GM12878 (cell line): ENCODE measurements around the gene ELL2. TPM values are rescaled to one million over a fixed set of nuclear protein-coding genes. Genes with fewer than 3 reads are reported as not detected.

Experiments used
- ATAC-seq: fragments of 200-7000 bp; cut with Tn5 transposase; 3 replicates; pipeline ENCODE4 v1.9.1; 2020; ENCODE audit warnings: mild to moderate bottlenecking, moderate library complexity
- BruUV-seq: library from RNA; stranded (reverse); fragments of 400-500 nt; replicated peaks from 2 replicates; lab custom pipeline; 2021; lab: Mats Ljungman, UMichigan
- CTCF ChIA-PET: fragments of 300-600 bp; sonication (Branson Sonifier 250); formaldehyde crosslinking; extraction: SDS; loops from one replicate; lab custom pipeline; 2021; ENCODE audit warnings: inconsistent platforms; lab: Yijun Ruan, JAX
- POLR2A ChIA-PET: fragments of 350-600 bp; formaldehyde crosslinking; extraction: SDS; loops from one replicate; lab custom pipeline; 2021; ENCODE audit warnings: inconsistent platforms; lab: Charles Lee
- RAD21 ChIA-PET: fragments of 300-600 bp; sonication (Branson Sonifier 250); formaldehyde crosslinking; loops from one replicate; lab custom pipeline; 2023; ENCODE audit warnings: antibody characterized with exemption; ENCODE audit not compliant: unreplicated experiment; lab: Charles Lee
- SMC1A ChIA-PET: fragments of 300-600 bp; sonication (Branson Sonifier 250); formaldehyde crosslinking; loops from one replicate; lab custom pipeline; 2023; ENCODE audit not compliant: unreplicated experiment, uncharacterized antibody; lab: Charles Lee
- DNase-seq: peaks from one replicate; pipeline ENCODE4 v3.0.0-alpha.2; 2011; ENCODE audit warnings: low read depth, low spot score
- FAIRE-seq: peaks from 3 replicates; lab custom pipeline; 2011; peaks lifted over from hg19 to GRCh38; lab: Jason Lieb, UNC
- H2AFZ ChIP-seq: 2 replicates; pipeline ENCODE4 v1.6.0; 2011; ENCODE audit warnings: low read depth, low read length, control low read depth; ENCODE audit not compliant: control insufficient read depth
- H3K27ac ChIP-seq: 2 replicates; pipeline ENCODE4 v1.5.1; 2011; ENCODE audit warnings: control low read depth; ENCODE audit not compliant: control insufficient read depth, insufficient read depth
- H3K27me3 ChIP-seq, 2 experiments: replicated peaks in 1 of 2; 2 replicates each; pipeline versions ENCODE4 v1.6.0 to v1.6.1; 2011; ENCODE audit warnings: low read length in 1 of 2; ENCODE audit not compliant: control insufficient read depth in 2 of 2, insufficient read depth in 2 of 2
- H3K36me3 ChIP-seq, 2 experiments: 2 replicates each; pipeline ENCODE4 v1.5.1; 2011; ENCODE audit warnings: low read length in 1 of 2; ENCODE audit not compliant: control insufficient read depth in 2 of 2, insufficient read depth in 2 of 2
- H3K4me1 ChIP-seq: 2 replicates; pipeline ENCODE4 v1.6.1; 2011; ENCODE audit warnings: mild to moderate bottlenecking, low read length, moderate library complexity, mixed read lengths; ENCODE audit not compliant: control insufficient read depth, insufficient read depth
- H3K4me2 ChIP-seq: 2 replicates; pipeline ENCODE4 v1.6.0; 2011; ENCODE audit warnings: control low read depth; ENCODE audit not compliant: control insufficient read depth, insufficient read depth
- H3K4me3 ChIP-seq: fragments of 200-600 bp; sonication (generic); 2 replicates; pipeline ENCODE4 v1.5.1; 2016
- H3K79me2 ChIP-seq: 2 replicates; pipeline ENCODE4 v1.6.0; 2011; ENCODE audit warnings: low read length; ENCODE audit not compliant: control insufficient read depth, insufficient read depth
- H3K9ac ChIP-seq: 2 replicates; pipeline ENCODE4 v1.8.0; 2011; ENCODE audit warnings: low read length, control low read depth, mixed read lengths; ENCODE audit not compliant: control insufficient read depth, insufficient read depth
- H3K9me3 ChIP-seq: replicated peaks from 3 replicates; pipeline ENCODE4 v1.5.1; 2011; ENCODE audit warnings: mild to moderate bottlenecking, low read length; ENCODE audit not compliant: control insufficient read depth, insufficient read depth
- H4K20me1 ChIP-seq: 2 replicates; pipeline ENCODE4 v1.6.0; 2011; ENCODE audit not compliant: control insufficient read depth, insufficient read depth
- CHD4 ChIP-seq: fragments of 200-600 bp; sonication (generic); IDR thresholded peaks from 2 replicates; pipeline ENCODE4 v1.6.1; 2016; ENCODE audit warnings: mild to moderate bottlenecking
- CREB1 ChIP-seq: IDR thresholded peaks from 2 replicates; pipeline ENCODE4 v1.6.1; 2012; ENCODE audit warnings: low read depth, mild to moderate bottlenecking, inconsistent platforms
- ESRRA ChIP-seq: IDR thresholded peaks from 2 replicates; pipeline ENCODE4 v1.6.1; 2012; ENCODE audit warnings: mild to moderate bottlenecking, low read length, improper control_type of control experiment
- ETV6 ChIP-seq, 2 experiments: fragments of 450-650 bp in 1 of 2; IDR thresholded peaks in 1 of 2; conservative IDR thresholded peaks in 1 of 2; 2 replicates each; pipeline ENCODE4 v1.6.1; 2014; ENCODE audit warnings: antibody characterized with exemption in 1 of 2, borderline replicate concordance in 1 of 2, low read depth in 1 of 2, mild to moderate bottlenecking in 1 of 2, moderate library complexity in 1 of 2
- MTA2 ChIP-seq: fragments of 450-650 bp; IDR thresholded peaks from 2 replicates; pipeline ENCODE4 v1.6.1; 2016; ENCODE audit warnings: low read depth, mild to moderate bottlenecking, moderate library complexity
- NFYB ChIP-seq: IDR thresholded peaks from 2 replicates; pipeline ENCODE4 v1.6.1; 2011; ENCODE audit warnings: low read depth, mild to moderate bottlenecking, low read length, improper control_type of control experiment, moderate library complexity; ENCODE audit not compliant: insufficient read depth
- SP1 ChIP-seq: IDR thresholded peaks from one replicate; pipeline ENCODE4 v1.6.1; 2011; ENCODE audit warnings: low read depth, low read length
- SREBF2 ChIP-seq: IDR thresholded peaks from 2 replicates; pipeline ENCODE4 v1.6.1; 2012; ENCODE audit warnings: mild to moderate bottlenecking, low read length
- TAF1 ChIP-seq: IDR thresholded peaks from 2 replicates; pipeline ENCODE4 v1.6.1; 2011; ENCODE audit warnings: mild to moderate bottlenecking, low read depth, low read length, borderline replicate concordance
- WGBS: methylation state at CpG from one replicate; pipeline ENCODE4 v1.1.6; 2016; ENCODE audit warnings: low lambda C conversion rate; ENCODE audit not compliant: insufficient replicate concordance, insufficient coverage; ENCODE audit errors: missing lambda C conversion rate; 5-methylcytosine and 5-hydroxymethylcytosine counted together
- in situ Hi-C: fragments of 300-500 bp; cut with MboI; formaldehyde crosslinking; loops from 9 replicates; pipeline ENCODE4 v1.14.3; 2018; ENCODE audit warnings: mixed read lengths
- intact Hi-C: fragments of 100-400 bp; cut with micrococcal nuclease; formaldehyde crosslinking; loops from one replicate; pipeline ENCODE4 v1.14.2; 2022; ENCODE audit not compliant: unreplicated experiment
- polyA plus RNA-seq, 11 experiments: library from polyadenylated mRNA; depleted of rRNA in 4 of 11; unstranded in 6 of 11; stranded (reverse) in 5 of 11; fragments of >200 nt; fragmentation: Nextera tagmentation in 4 of 11; fragmentation: Illumina TruSeq in 1 of 11; extraction: Ambion mirVana in 4 of 11; extraction: Trizol in 1 of 11; gene quantifications; 1 replicate in 1 of 11; 2 replicates in 10 of 11; pipeline versions ENCODE4 v1.2.1 to v1.2.3, GENCODE V29; 2011 to 2016; ENCODE audit warnings: inconsistent platforms in 2 of 11, missing spikeins in 2 of 11, low read depth in 1 of 11
- total RNA-seq, 4 experiments: library from RNA; depleted of rRNA in 3 of 4; stranded (reverse); fragments of >200 nt in 3 of 4; fragmentation: Illumina TruSeq in 1 of 4; extraction: Trizol in 1 of 4; gene quantifications; 2 replicates each; pipeline versions ENCODE4 v1.2.1 to v1.2.3, GENCODE V29; 2013 to 2021
- TF ChIP-seq, protein P1 (sequence below): fragments of 450-650 bp; conservative IDR thresholded peaks from 2 replicates; pipeline ENCODE4 v1.6.1; 2017; ENCODE audit warnings: mild to moderate bottlenecking, moderate library complexity
- TF ChIP-seq, protein P2 (sequence below): fragments of 450-650 bp; IDR thresholded peaks from 2 replicates; pipeline ENCODE4 v1.6.1; 2018; ENCODE audit warnings: mild to moderate bottlenecking, low read depth, moderate library complexity; ENCODE audit not compliant: partially characterized antibody
- TF ChIP-seq, protein P3 (sequence below): IDR thresholded peaks from 2 replicates; pipeline ENCODE4 v1.6.1; 2012; ENCODE audit warnings: mild to moderate bottlenecking, low read depth, low read length
- TF ChIP-seq, protein P4 (sequence below): IDR thresholded peaks from 2 replicates; pipeline ENCODE4 v1.6.1; 2012; ENCODE audit warnings: low read depth, low read length, improper control_type of control experiment

ELL2 gene
- total and polyA plus RNA-seq, 10 of the 15 experiments (the other 5 are each of a cell fraction or from before 2014, with no cell fraction given), result 24.2 to 91.4 (median 57.4) TPM

DNA sequence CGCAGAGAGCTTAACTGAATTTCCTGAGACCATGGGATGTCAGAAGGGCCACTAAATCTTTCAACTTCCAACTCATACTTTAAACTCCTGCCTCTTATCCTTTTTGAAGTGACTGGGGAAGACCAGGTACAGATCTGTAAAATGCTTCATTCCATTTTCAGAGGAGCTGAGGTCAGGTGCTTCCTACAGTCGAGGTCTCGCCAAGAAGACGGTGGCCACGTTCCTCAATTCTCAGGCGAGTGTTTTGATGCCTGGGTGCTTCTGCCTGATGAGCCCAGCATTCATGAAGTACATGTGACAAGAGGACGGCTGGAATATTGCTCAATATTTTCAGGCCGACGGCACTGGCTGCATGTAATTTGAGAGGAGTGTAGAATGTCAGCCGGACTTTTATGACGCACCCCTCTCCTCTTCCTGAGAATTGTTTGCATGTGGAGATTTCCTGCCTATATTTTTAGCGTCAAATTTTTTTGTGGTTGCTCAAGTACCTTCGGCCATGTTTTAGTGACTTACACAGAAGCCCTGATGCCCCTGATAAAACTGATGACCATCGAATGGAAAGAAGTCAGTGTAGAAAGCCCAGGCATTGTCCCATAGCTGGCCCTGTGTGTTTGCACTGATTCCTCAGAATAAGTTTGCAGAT, 100.3 kb downstream of the ELL2 start (continued):
- TF ChIP-seq SREBF2 (no peak), ESRRA (no peak), CHD4 (no peak), NFYB (no peak), ETV6 (conservative IDR thresholded peaks at IDR 0.05 in 1 of 2, IDR thresholded peaks at IDR 0.05 in 1 of 2; ENCODE audit: borderline replicate concordance in 1 of 2, low read depth in 1 of 2) (no peak)
- TF ChIP-seq, protein P1, sequence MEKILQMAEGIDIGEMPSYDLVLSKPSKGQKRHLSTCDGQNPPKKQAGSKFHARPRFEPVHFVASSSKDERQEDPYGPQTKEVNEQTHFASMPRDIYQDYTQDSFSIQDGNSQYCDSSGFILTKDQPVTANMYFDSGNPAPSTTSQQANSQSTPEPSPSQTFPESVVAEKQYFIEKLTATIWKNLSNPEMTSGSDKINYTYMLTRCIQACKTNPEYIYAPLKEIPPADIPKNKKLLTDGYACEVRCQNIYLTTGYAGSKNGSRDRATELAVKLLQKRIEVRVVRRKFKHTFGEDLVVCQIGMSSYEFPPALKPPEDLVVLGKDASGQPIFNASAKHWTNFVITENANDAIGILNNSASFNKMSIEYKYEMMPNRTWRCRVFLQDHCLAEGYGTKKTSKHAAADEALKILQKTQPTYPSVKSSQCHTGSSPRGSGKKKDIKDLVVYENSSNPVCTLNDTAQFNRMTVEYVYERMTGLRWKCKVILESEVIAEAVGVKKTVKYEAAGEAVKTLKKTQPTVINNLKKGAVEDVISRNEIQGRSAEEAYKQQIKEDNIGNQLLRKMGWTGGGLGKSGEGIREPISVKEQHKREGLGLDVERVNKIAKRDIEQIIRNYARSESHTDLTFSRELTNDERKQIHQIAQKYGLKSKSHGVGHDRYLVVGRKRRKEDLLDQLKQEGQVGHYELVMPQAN, result no peak

DNA sequence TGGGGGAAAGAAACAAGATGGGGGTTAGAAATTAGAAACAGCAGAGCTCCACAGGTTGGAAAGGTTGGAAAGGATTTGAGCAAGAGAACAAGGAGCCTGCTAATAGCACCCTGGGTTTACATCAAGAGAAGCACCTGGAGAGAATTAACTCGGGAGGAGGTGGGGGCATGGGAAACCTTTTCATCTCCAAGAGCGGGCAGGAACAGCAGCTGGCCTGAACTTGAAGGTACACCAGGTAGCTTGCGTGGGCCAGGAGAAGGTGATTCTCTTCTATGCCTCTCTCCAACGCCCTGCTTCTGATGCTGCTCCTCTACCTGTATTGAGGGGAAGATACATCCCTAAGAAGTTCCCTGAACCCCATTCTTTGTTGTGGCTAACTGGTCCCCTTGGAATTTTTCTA, 102.0 kb downstream of the ELL2 start:
- Histone ChIP-seq H3K9ac (no peak overlapping the region), H3K79me2 (no peaks in the 10 kb centered on the region), H4K20me1 (no peaks in the 10 kb centered on the region), H3K9me3 (no peaks in the 10 kb centered on the region; the same call in 2 of the 3 replicates), H2AFZ (no peak overlapping the region), H3K4me2 (no peak overlapping the region), H3K4me3 (no peak overlapping the region), H3K27ac (no peak overlapping the region), H3K36me3 (no peaks in the 10 kb centered on the region), H3K27me3 (no peaks in the 10 kb centered on the region), H3K4me1 (peaks cover 21% of the 10 kb centered on the region)
- WGBS, result 83% methylated on average over 4 of the region's 4 CpGs
- ChIA-PET POLR2A (interaction anchor here (0.6 to 3.3 kb wide), 2 partner anchors 10 to 423 kb away, joined by 3 to 13 read pairs; no protein-coding TSS in a partner anchor), CTCF (interaction anchor here (0.7 to 20.1 kb wide), 29 partner anchors 10 to 742 kb away, joined by 3 to 360 read pairs (median 4); no protein-coding TSS in a partner anchor), SMC1A (interaction anchor here (0.8 to 18.3 kb wide), 35 partner anchors 9 to 743 kb away, joined by 3 to 289 read pairs (median 4); no protein-coding TSS in a partner anchor), RAD21 (interaction anchor here (0.7 to 13.6 kb wide), 17 partner anchors 10 to 480 kb away, joined by 3 to 182 read pairs (median 4); no protein-coding TSS in a partner anchor)
- intact Hi-C loops (loop anchor here (1.0 to 5.0 kb wide), 5 partner anchors 25 to 741 kb away; partner anchors contain the start of gene ELL2), in situ Hi-C loops (loop anchor here (5.0 kb wide), 4 partner anchors 98 to 743 kb away; no protein-coding TSS in a partner anchor)
- no peak for ATAC-seq
- no peak for DNase-seq
- no peak for FAIRE-seq
- no TSS peak for BruUV-seq
- TF ChIP-seq, protein P2, sequence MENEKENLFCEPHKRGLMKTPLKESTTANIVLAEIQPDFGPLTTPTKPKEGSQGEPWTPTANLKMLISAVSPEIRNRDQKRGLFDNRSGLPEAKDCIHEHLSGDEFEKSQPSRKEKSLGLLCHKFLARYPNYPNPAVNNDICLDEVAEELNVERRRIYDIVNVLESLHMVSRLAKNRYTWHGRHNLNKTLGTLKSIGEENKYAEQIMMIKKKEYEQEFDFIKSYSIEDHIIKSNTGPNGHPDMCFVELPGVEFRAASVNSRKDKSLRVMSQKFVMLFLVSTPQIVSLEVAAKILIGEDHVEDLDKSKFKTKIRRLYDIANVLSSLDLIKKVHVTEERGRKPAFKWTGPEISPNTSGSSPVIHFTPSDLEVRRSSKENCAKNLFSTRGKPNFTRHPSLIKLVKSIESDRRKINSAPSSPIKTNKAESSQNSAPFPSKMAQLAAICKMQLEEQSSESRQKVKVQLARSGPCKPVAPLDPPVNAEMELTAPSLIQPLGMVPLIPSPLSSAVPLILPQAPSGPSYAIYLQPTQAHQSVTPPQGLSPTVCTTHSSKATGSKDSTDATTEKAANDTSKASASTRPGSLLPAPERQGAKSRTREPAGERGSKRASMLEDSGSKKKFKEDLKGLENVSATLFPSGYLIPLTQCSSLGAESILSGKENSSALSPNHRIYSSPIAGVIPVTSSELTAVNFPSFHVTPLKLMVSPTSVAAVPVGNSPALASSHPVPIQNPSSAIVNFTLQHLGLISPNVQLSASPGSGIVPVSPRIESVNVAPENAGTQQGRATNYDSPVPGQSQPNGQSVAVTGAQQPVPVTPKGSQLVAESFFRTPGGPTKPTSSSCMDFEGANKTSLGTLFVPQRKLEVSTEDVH, result no peak
- TF ChIP-seq, protein P3, sequence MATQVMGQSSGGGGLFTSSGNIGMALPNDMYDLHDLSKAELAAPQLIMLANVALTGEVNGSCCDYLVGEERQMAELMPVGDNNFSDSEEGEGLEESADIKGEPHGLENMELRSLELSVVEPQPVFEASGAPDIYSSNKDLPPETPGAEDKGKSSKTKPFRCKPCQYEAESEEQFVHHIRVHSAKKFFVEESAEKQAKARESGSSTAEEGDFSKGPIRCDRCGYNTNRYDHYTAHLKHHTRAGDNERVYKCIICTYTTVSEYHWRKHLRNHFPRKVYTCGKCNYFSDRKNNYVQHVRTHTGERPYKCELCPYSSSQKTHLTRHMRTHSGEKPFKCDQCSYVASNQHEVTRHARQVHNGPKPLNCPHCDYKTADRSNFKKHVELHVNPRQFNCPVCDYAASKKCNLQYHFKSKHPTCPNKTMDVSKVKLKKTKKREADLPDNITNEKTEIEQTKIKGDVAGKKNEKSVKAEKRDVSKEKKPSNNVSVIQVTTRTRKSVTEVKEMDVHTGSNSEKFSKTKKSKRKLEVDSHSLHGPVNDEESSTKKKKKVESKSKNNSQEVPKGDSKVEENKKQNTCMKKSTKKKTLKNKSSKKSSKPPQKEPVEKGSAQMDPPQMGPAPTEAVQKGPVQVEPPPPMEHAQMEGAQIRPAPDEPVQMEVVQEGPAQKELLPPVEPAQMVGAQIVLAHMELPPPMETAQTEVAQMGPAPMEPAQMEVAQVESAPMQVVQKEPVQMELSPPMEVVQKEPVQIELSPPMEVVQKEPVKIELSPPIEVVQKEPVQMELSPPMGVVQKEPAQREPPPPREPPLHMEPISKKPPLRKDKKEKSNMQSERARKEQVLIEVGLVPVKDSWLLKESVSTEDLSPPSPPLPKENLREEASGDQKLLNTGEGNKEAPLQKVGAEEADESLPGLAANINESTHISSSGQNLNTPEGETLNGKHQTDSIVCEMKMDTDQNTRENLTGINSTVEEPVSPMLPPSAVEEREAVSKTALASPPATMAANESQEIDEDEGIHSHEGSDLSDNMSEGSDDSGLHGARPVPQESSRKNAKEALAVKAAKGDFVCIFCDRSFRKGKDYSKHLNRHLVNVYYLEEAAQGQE, result no peak
- no peak for TF ChIP-seq CREB1
- TF ChIP-seq SP1, result no peak
- TF ChIP-seq TAF1, result no peak
- TF ChIP-seq MTA2, result no peak
- TF ChIP-seq, protein P4, sequence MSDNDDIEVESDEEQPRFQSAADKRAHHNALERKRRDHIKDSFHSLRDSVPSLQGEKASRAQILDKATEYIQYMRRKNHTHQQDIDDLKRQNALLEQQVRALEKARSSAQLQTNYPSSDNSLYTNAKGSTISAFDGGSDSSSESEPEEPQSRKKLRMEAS, result no peak
